Tibial nerve (tissue), 3 donors: ENCODE results near the gene ZNF202.

ENCODE experiments used
- CTCF ChIP-seq, 5 experiments: fragments of 200-600 bp in 3 of 5; fragments of 450-650 bp in 2 of 5; sonication (generic) in 3 of 5; IDR thresholded peaks; one replicate each; pipeline ENCODE4 v1.5.1; 2016 to 2019; ENCODE audit warnings: antibody characterized with exemption in 5 of 5, mild to moderate bottlenecking in 3 of 5, moderate library complexity in 2 of 5
- POLR2A ChIP-seq, 2 donors: fragments of 450-650 bp; IDR thresholded peaks; one replicate each; pipeline ENCODE4 v1.6.1; 2017; ENCODE audit warnings: antibody characterized with exemption in 2 of 2, mild to moderate bottlenecking in 2 of 2, moderate library complexity in 2 of 2

DNA sequence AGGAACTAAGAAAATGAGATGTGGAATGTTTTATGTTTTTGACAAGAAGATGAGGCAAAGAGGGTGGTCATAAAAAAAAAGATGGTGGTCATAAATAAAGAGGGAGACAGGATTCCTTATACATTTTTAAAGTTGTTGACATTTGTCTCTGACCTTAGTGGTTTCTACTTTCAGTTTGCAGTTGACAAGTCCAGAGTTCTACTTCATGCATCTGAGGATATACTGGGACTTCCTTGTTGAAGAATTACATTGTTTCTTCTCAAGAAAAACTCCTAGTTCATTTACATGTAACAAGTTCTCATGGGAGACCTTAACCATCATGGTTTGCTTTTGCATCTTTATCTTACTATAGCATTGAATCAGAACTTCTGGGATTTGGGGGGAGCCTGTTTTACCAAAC lies 11.7 kb upstream of the ZNF202 start:
- TF ChIP-seq POLR2A (IDR thresholded peaks at IDR 0.05) = no peak
- no peak for TF ChIP-seq CTCF (IDR thresholded peaks at IDR 0.05)
